ENCODE measurements around the gene LHFPL2.
"Not testable (repeated sequence)": the region's sequence is repeated elsewhere in the genome, so short reads cannot be mapped to it uniquely, and the experiment has no call there.

Gene LHFPL2

GRCh38 chr5:78639791-78640190 lies 8.8 kb downstream of the LHFPL2 start:
- no peak for DNase-seq

- no peak for DNase-seq
These were observed 9.5 kb downstream of the LHFPL2 start for GRCh38 chr5:78638973-78639669.

GRCh38 chr5:78638423-78638822 lies 10.1 kb downstream of the LHFPL2 start:
- DNase-seq: no peak

- DNase-seq: no peak
These were observed 11.1 kb downstream of the LHFPL2 start for GRCh38 chr5:78637468-78637867.

GRCh38 chr5:78636682-78637081 lies 11.9 kb downstream of the LHFPL2 start:
- DNase-seq: no peak

GRCh38 chr5:78634634-78635033 lies 13.9 kb downstream of the LHFPL2 start:
- DNase-seq: no peak

- DNase-seq: no peak
These were observed 14.3 kb downstream of the LHFPL2 start for GRCh38 chr5:78634229-78634628.

GRCh38 chr5:78633700-78634099 lies 14.9 kb downstream of the LHFPL2 start:
- no peak for DNase-seq

GRCh38 chr5:78632467-78632866 lies 16.1 kb downstream of the LHFPL2 start:
- DNase-seq: no peak

GRCh38 chr5:78631931-78632330 lies 16.6 kb downstream of the LHFPL2 start:
- DNase-seq: no peak

- DNase-seq: no peak
These were observed 18.5 kb downstream of the LHFPL2 start for GRCh38 chr5:78630047-78630446.

GRCh38 chr5:78629624-78630023 lies 18.9 kb downstream of the LHFPL2 start:
- no peak for DNase-seq

GRCh38 chr5:78628270-78628992 lies 20.1 kb downstream of the LHFPL2 start:
- DNase-seq: no peak

- no peak for DNase-seq
These were observed 20.8 kb downstream of the LHFPL2 start for GRCh38 chr5:78627766-78628165.

GRCh38 chr5:78627175-78627574 lies 21.4 kb downstream of the LHFPL2 start:
- no peak for DNase-seq

- DNase-seq: no peak
These were observed 22.5 kb downstream of the LHFPL2 start for GRCh38 chr5:78626009-78626571.

GRCh38 chr5:78624992-78625391 lies 23.6 kb downstream of the LHFPL2 start:
- DNase-seq: no peak

GRCh38 chr5:78624011-78624541 lies 24.5 kb downstream of the LHFPL2 start:
- DNase-seq: no peak

- no peak for DNase-seq
These were observed 26.1 kb downstream of the LHFPL2 start for GRCh38 chr5:78622302-78622971.

- DNase-seq: no peak
These were observed 27.3 kb downstream of the LHFPL2 start for GRCh38 chr5:78621291-78621738.

GRCh38 chr5:78620119-78620518 lies 28.5 kb downstream of the LHFPL2 start:
- DNase-seq: not testable (repeated sequence)

GRCh38 chr5:78618303-78618702 lies 30.3 kb downstream of the LHFPL2 start:
- DNase-seq: no peak

- DNase-seq: no peak
These were observed 32.9 kb downstream of the LHFPL2 start for GRCh38 chr5:78615697-78616096.

All from stimulated activated CD4-positive, alpha-beta T cell treated with anti-CD3 and anti-CD28 coated beads, Interleukin-4, amount 100 ng/mL, for 1 hour (primary cell).